Trophoblast cell (in vitro differentiated cells and primary cell): ENCODE results near the gene EGR4.

Source experiments
- DNase-seq, 2 donors: peaks; one replicate each; pipeline ENCODE4 v3.0.0-alpha.2; 2016
- H2AFZ ChIP-seq: 2 replicates; pipeline ENCODE4 v1.6.1; 2013; ENCODE audit warnings: low read length, moderate library complexity, mild to moderate bottlenecking; ENCODE audit not compliant: insufficient read depth, poor library complexity
- H2AK5ac ChIP-seq: 2 replicates; pipeline ENCODE4 v1.6.1; 2013; ENCODE audit warnings: mild to moderate bottlenecking, low read length
- H2BK120ac ChIP-seq: 2 replicates; pipeline ENCODE4 v1.6.1; 2013; ENCODE audit warnings: low read length, mild to moderate bottlenecking, moderate library complexity; ENCODE audit not compliant: insufficient read depth, poor library complexity
- H2BK12ac ChIP-seq: 2 replicates; pipeline ENCODE4 v1.6.1; 2013; ENCODE audit warnings: mild to moderate bottlenecking, low read length, moderate library complexity
- H2BK5ac ChIP-seq: 2 replicates; pipeline ENCODE4 v1.6.1; 2013; ENCODE audit warnings: low read length, low read depth, moderate library complexity, mild to moderate bottlenecking; ENCODE audit not compliant: poor library complexity
- H3K14ac ChIP-seq: 2 replicates; pipeline ENCODE4 v1.6.1; 2013; ENCODE audit warnings: mild to moderate bottlenecking, low read length
- H3K18ac ChIP-seq: 2 replicates; pipeline ENCODE4 v1.6.1; 2013; ENCODE audit warnings: mild to moderate bottlenecking, low read length
- H3K23ac ChIP-seq: 2 replicates; pipeline ENCODE4 v1.6.1; 2013; ENCODE audit warnings: low read length
- H3K27ac ChIP-seq: 2 replicates; pipeline ENCODE4 v1.5.1; 2013; ENCODE audit warnings: low read depth, mild to moderate bottlenecking, inconsistent platforms, low read length, moderate library complexity
- H3K27me3 ChIP-seq: 2 replicates; pipeline ENCODE4 v1.6.1; 2013; ENCODE audit warnings: inconsistent platforms, mild to moderate bottlenecking, low read length, moderate library complexity; ENCODE audit not compliant: insufficient read depth
- H3K36me3 ChIP-seq, 2 experiments: 1 replicate in 1 of 2; 2 replicates in 1 of 2; pipeline ENCODE4 v1.6.1; 2013; ENCODE audit warnings: low read length in 2 of 2, mild to moderate bottlenecking in 2 of 2, moderate library complexity in 1 of 2; ENCODE audit not compliant: insufficient read depth in 2 of 2, control insufficient read depth in 1 of 2
- H3K4ac ChIP-seq: 2 replicates; pipeline ENCODE4 v1.6.1; 2013; ENCODE audit warnings: low read depth, mild to moderate bottlenecking, low read length, moderate library complexity
- H3K4me1 ChIP-seq, 2 experiments: 1 replicate in 1 of 2; 2 replicates in 1 of 2; pipeline ENCODE4 v1.6.1; 2013; ENCODE audit warnings: low read length in 2 of 2, mild to moderate bottlenecking in 2 of 2, moderate library complexity in 1 of 2; ENCODE audit not compliant: insufficient read depth in 2 of 2, control insufficient read depth in 1 of 2
- H3K4me2 ChIP-seq: 2 replicates; pipeline ENCODE4 v1.6.1; 2013; ENCODE audit warnings: inconsistent platforms, mild to moderate bottlenecking, low read length, moderate library complexity
- H3K4me3 ChIP-seq: 2 replicates; pipeline ENCODE4 v1.5.1; 2013; ENCODE audit warnings: mild to moderate bottlenecking, low read depth, low read length, inconsistent platforms
- H3K79me1 ChIP-seq: one replicate; pipeline ENCODE4 v1.6.1; 2013; ENCODE audit warnings: low read length
- H3K79me2 ChIP-seq: 2 replicates; pipeline ENCODE4 v1.6.1; 2013; ENCODE audit warnings: low read length, mild to moderate bottlenecking; ENCODE audit not compliant: control insufficient read depth, insufficient read depth, poor library complexity
- H3K9ac ChIP-seq: 2 replicates; pipeline ENCODE4 v1.6.1; 2013; ENCODE audit warnings: mild to moderate bottlenecking, low read length
- H3K9me3 ChIP-seq: 2 replicates; pipeline ENCODE4 v1.6.1; 2013; ENCODE audit warnings: low read depth, mild to moderate bottlenecking, control low read depth, inconsistent platforms, low read length; ENCODE audit not compliant: insufficient read depth
- H4K12ac ChIP-seq: 2 replicates; pipeline ENCODE4 v1.6.1; 2013; ENCODE audit warnings: low read depth, mild to moderate bottlenecking, low read length, moderate library complexity
- H4K8ac ChIP-seq: 2 replicates; pipeline ENCODE4 v1.6.1; 2013; ENCODE audit warnings: low read depth, mild to moderate bottlenecking, low read length, moderate library complexity
- H4K91ac ChIP-seq: one replicate; pipeline ENCODE4 v1.6.1; 2013; ENCODE audit warnings: low read depth, mild to moderate bottlenecking, low read length, moderate library complexity
- WGBS: extraction: QIAGEN DNeasy Blood & Tissue Kit; methylation state at CpG from one replicate; pipeline ENCODE4 v1.1.7; 2013; ENCODE audit warnings: missing lambda C conversion rate; ENCODE audit not compliant: insufficient read length, insufficient coverage; ENCODE audit errors: extremely low coverage; 5-methylcytosine and 5-hydroxymethylcytosine counted together

EGR4 gene

DNA sequence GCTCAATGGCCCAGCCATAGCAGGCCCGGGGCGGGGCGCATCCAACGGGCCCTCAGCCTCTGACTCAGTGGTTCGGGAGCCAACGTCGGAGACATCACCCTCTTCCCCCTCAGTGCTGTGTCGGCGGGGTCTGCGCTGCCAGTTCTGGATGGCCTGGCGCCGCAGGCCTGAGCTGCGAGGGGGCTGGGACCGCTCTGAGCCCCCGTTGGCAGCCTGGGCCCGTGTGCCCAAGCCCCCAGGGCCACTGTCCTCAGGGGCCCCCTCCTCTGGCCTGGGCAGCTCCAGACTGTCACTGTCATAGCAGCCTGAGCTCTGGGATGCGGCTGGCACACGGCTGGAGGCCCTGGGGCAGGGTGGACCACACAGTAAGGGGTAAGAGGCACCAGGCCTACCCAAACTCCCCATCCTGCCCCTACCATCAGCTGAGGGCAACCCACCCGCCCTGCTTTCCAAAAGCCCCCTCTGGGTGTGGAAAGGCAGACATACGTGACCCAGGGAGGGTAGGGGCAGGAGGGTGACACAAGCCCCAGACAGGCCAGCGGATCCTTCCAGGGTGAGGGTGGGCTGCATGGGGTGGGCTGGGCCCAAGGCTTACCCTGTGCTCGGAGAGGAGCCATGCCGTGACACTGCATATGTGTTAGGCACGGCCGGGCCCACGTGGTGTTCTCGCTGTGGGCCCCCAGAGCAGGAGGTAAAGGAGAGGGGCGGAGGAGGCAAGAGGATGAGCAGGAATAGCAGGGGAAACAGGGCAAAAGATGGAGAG is 27.9 kb downstream of the EGR4 start:
- no peak for DNase-seq
- no peaks in the 10 kb centered on the region for H3K79me2 ChIP-seq
- H3K27ac ChIP-seq, result no peak overlapping the region
- no peak overlapping the region for H2BK5ac ChIP-seq
- no CpG with 5 or more reads among the region's 28 CpGs for WGBS
- no peak overlapping the region for H3K4ac ChIP-seq
- H3K18ac ChIP-seq, result no peak overlapping the region
- no peak overlapping the region for H4K8ac ChIP-seq
- peaks cover 8 to 22% of the 10 kb centered on the region in 2 experiments for H3K4me1 ChIP-seq
- no peak overlapping the region for H4K12ac ChIP-seq
- peaks cover 25% of the 10 kb centered on the region for H3K27me3 ChIP-seq
- H3K14ac ChIP-seq, result no peak overlapping the region
- H2AK5ac ChIP-seq, result no peak overlapping the region
- H2AFZ ChIP-seq, result no peak overlapping the region
- H3K36me3 ChIP-seq, result no peaks in the 10 kb centered on the region
- no peak overlapping the region for H3K4me3 ChIP-seq
- no peak overlapping the region for H2BK120ac ChIP-seq
- H3K4me2 ChIP-seq, result no peak overlapping the region
- H3K23ac ChIP-seq, result no peak overlapping the region
- peaks cover 4% of the 10 kb centered on the region for H3K9me3 ChIP-seq
- no peak overlapping the region for H2BK12ac ChIP-seq
- H3K79me1 ChIP-seq, result no peaks in the 10 kb centered on the region
- H3K9ac ChIP-seq, result no peak overlapping the region
- H4K91ac ChIP-seq, result no peak overlapping the region

DNA sequence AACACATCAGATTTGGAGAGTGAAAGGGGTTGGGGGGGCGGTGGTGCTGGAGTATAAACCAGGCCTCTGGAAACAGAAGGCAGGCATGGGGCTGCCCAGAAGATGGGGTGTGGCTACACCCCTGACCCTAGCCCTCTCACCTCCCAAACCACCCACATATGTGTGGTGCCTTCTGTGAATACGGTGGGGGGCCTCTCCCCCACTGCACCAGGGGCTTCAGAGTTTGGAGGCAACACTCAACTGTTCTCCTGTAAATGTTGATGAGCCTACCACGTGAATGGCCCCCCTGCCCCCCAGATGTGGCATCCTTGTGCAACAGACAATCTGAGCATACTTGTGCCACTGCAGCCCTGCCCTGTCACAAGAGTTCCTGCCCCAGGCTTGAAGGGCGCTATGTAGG is 28.6 kb downstream of the EGR4 start:
- DNase-seq, result no peak
- no peak overlapping the region for H4K12ac ChIP-seq
- H3K79me2 ChIP-seq, result no peaks in the 10 kb centered on the region
- H3K4me2 ChIP-seq, result no peak overlapping the region
- H2BK5ac ChIP-seq, result no peak overlapping the region
- no peak overlapping the region for H4K8ac ChIP-seq
- no peak overlapping the region for H3K4me3 ChIP-seq
- H2BK12ac ChIP-seq, result no peak overlapping the region
- H4K91ac ChIP-seq, result no peak overlapping the region
- H3K27ac ChIP-seq, result no peak overlapping the region
- no peak overlapping the region for H3K14ac ChIP-seq
- H3K36me3 ChIP-seq, result no peaks in the 10 kb centered on the region
- H3K9me3 ChIP-seq, result peaks cover 4% of the 10 kb centered on the region
- H3K18ac ChIP-seq, result no peak overlapping the region
- no peak overlapping the region for H3K4ac ChIP-seq
- H2AFZ ChIP-seq, result no peak overlapping the region
- H3K9ac ChIP-seq, result no peak overlapping the region
- no peak overlapping the region for H3K23ac ChIP-seq
- H2BK120ac ChIP-seq, result no peak overlapping the region
- WGBS, result no CpG with 5 or more reads among the region's 4 CpGs
- H3K27me3 ChIP-seq, result peaks cover 19% of the 10 kb centered on the region
- peaks cover 8 to 22% of the 10 kb centered on the region in 2 experiments for H3K4me1 ChIP-seq
- no peaks in the 10 kb centered on the region for H3K79me1 ChIP-seq
- H2AK5ac ChIP-seq, result no peak overlapping the region

DNA sequence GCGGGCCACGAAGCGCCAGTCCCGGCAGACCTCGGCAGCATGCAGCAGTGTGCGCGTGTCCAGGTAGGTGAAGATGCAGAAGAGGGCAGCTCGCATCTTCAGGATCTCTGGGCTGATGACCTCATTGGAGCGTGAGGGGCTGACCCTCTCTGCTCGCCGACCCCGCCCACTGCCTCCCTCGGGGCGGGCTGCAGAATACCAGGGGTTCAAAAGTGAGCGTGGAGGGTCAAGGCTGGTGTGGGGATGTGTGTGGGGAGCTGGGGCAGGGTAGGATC is 29.1 kb downstream of the EGR4 start:
- H2AK5ac ChIP-seq, result no peak overlapping the region
- H2AFZ ChIP-seq, result no peak overlapping the region
- no peak overlapping the region for H2BK5ac ChIP-seq
- no peak overlapping the region for H3K4ac ChIP-seq
- H4K12ac ChIP-seq, result no peak overlapping the region
- H2BK12ac ChIP-seq, result no peak overlapping the region
- H3K4me1 ChIP-seq, result peaks cover 8 to 17% of the 10 kb centered on the region in 2 experiments
- H3K9ac ChIP-seq, result no peak overlapping the region
- no peak overlapping the region for H4K8ac ChIP-seq
- no peaks in the 10 kb centered on the region for H3K79me1 ChIP-seq
- peaks cover 14% of the 10 kb centered on the region for H3K27me3 ChIP-seq
- no peak overlapping the region for H4K91ac ChIP-seq
- no peak overlapping the region for H3K27ac ChIP-seq
- WGBS, result no CpG with 5 or more reads among the region's 15 CpGs
- H3K79me2 ChIP-seq, result no peaks in the 10 kb centered on the region
- no peak overlapping the region for H3K4me2 ChIP-seq
- H3K4me3 ChIP-seq, result no peak overlapping the region
- no peaks in the 10 kb centered on the region for H3K36me3 ChIP-seq
- H3K14ac ChIP-seq, result no peak overlapping the region
- DNase-seq, result no peak
- H3K9me3 ChIP-seq, result peaks cover 4% of the 10 kb centered on the region
- H3K23ac ChIP-seq, result no peak overlapping the region
- no peak overlapping the region for H2BK120ac ChIP-seq
- H3K18ac ChIP-seq, result no peak overlapping the region

DNA sequence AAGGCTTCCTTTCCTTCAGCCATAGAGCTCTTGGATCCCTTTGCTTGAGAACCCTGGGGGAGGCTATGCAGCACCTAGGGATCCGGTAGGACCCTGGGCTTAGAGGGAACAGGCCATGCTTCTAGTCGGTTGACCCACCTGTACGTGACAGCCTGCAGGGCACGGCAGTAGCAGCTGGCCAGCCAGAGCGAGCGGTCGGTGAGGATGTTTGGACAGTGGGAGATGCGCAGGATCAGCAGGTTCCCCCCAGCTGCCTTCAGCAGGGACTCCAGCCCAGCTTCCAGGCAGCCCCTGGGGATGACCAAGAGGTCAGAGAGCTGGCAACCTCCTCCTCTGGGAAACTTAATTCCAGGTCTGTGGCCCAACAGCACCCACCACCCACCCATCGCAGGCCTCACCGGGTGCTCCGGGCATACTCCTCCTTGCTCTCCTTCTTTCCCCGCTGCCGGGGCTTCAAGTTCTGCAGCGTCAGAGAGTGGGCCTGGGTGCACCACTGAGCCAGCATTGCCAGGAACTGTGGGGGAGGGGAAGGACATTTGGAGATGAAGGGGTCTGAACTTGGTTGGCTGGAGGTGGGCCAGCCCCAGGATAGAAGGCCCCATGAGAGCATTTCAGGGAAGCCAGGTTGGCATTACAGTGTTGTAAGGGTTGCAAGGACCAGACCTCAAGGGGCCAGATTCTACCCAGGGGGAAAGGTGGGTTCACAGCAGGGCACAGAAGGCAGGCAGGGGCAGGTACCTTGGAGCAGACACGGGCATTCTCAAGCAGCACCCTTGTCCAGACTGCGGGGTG is 29.6 kb downstream of the EGR4 start:
- H3K4me3 ChIP-seq, result no peak overlapping the region
- H3K14ac ChIP-seq, result no peak overlapping the region
- no peak overlapping the region for H4K8ac ChIP-seq
- no peak overlapping the region for H3K4ac ChIP-seq
- H3K23ac ChIP-seq, result no peak overlapping the region
- H2AFZ ChIP-seq, result no peak overlapping the region
- peaks cover 4% of the 10 kb centered on the region for H3K9me3 ChIP-seq
- H3K27me3 ChIP-seq, result peaks cover 9% of the 10 kb centered on the region
- no peak overlapping the region for H3K9ac ChIP-seq
- DNase-seq, result no peak
- H2BK12ac ChIP-seq, result no peak overlapping the region
- H4K91ac ChIP-seq, result no peak overlapping the region
- H3K27ac ChIP-seq, result no peak overlapping the region
- H3K79me1 ChIP-seq, result no peaks in the 10 kb centered on the region
- peaks cover 7 to 13% of the 10 kb centered on the region in 2 experiments for H3K4me1 ChIP-seq
- H3K79me2 ChIP-seq, result no peaks in the 10 kb centered on the region
- H3K18ac ChIP-seq, result no peak overlapping the region
- H2AK5ac ChIP-seq, result no peak overlapping the region
- no peak overlapping the region for H4K12ac ChIP-seq
- H3K4me2 ChIP-seq, result no peak overlapping the region
- no peak overlapping the region for H2BK120ac ChIP-seq
- no peaks in the 10 kb centered on the region for H3K36me3 ChIP-seq
- WGBS, result no CpG with 5 or more reads among the region's 16 CpGs
- no peak overlapping the region for H2BK5ac ChIP-seq
